CD8-positive, alpha-beta memory T cell (primary cell): ENCODE data around the gene SLC16A4. TPM values are rescaled to one million over a fixed set of nuclear protein-coding genes. Genes with fewer than 3 reads are reported as not detected.
"Not testable (repeated sequence)": the region's sequence is repeated elsewhere in the genome, so short reads cannot be mapped to it uniquely, and the experiment has no call there.

ENCODE experiments used
- CTCF ChIA-PET: fragments of 350-600 bp; sonication (Branson Sonifier 250); formaldehyde crosslinking; loops from one replicate; lab custom pipeline; 2021; ENCODE audit warnings: antibody characterized with exemption; lab: Charles Lee
- POLR2A ChIA-PET: fragments of 350-600 bp; sonication (Branson Sonifier 250); formaldehyde crosslinking; loops from one replicate; lab custom pipeline; 2021; ENCODE audit warnings: antibody characterized with exemption; lab: Charles Lee
- DNase-seq, 5 donors: peaks; one replicate each; pipeline versions ENCODE4 v3.0.0 to v3.0.0-alpha.2; 2020 to 2022; ENCODE audit warnings: mixed read lengths in 1 of 5
- H3K27ac ChIP-seq: one replicate; pipeline ENCODE4 v1.7.0; 2013; ENCODE audit warnings: low read depth, mild to moderate bottlenecking, low read length, moderate library complexity
- H3K27me3 ChIP-seq: 2 replicates; pipeline ENCODE4 v1.7.0; 2013; ENCODE audit warnings: low read length, mild to moderate bottlenecking; ENCODE audit not compliant: insufficient read depth, poor library complexity, severe bottlenecking
- H3K36me3 ChIP-seq: 2 replicates; pipeline ENCODE4 v1.7.0; 2013; ENCODE audit warnings: mild to moderate bottlenecking, low read length, moderate library complexity; ENCODE audit not compliant: insufficient read depth
- H3K4me1 ChIP-seq: 2 replicates; pipeline ENCODE4 v1.7.0; 2013; ENCODE audit warnings: mild to moderate bottlenecking, low read length, moderate library complexity; ENCODE audit not compliant: insufficient read depth
- H3K4me3 ChIP-seq: 2 replicates; pipeline ENCODE4 v1.7.0; 2013; ENCODE audit warnings: mild to moderate bottlenecking, low read length
- H3K9me3 ChIP-seq: 2 replicates; pipeline ENCODE4 v1.7.0; 2013; ENCODE audit warnings: mild to moderate bottlenecking, low read length
- H3K27ac Mint-ChIP-seq, 8 donors: one replicate each; pipeline ENCODE4 v1.8.0; 2020 to 2021; ENCODE audit warnings: mixed read lengths in 8 of 8, mild to moderate bottlenecking in 6 of 8, inconsistent platforms in 3 of 8, moderate library complexity in 3 of 8
- H3K27me3 Mint-ChIP-seq, 2 donors: one replicate each; pipeline ENCODE4 v1.8.0; 2020 to 2021; ENCODE audit warnings: mixed read lengths in 2 of 2, mild to moderate bottlenecking in 1 of 2, moderate library complexity in 1 of 2
- H3K36me3 Mint-ChIP-seq, 3 donors: one replicate each; pipeline ENCODE4 v1.8.0; 2020 to 2021; ENCODE audit warnings: mixed read lengths in 3 of 3, inconsistent platforms in 1 of 3, mild to moderate bottlenecking in 1 of 3
- H3K4me1 Mint-ChIP-seq, 3 donors: one replicate each; pipeline ENCODE4 v1.8.0; 2020 to 2021; ENCODE audit warnings: mixed read lengths in 3 of 3, inconsistent platforms in 1 of 3, mild to moderate bottlenecking in 1 of 3
- H3K4me3 Mint-ChIP-seq, 7 donors: one replicate each; pipeline ENCODE4 v1.8.0; 2020 to 2021; ENCODE audit warnings: mixed read lengths in 7 of 7, mild to moderate bottlenecking in 6 of 7, moderate library complexity in 4 of 7, inconsistent platforms in 2 of 7
- H3K9me3 Mint-ChIP-seq, 5 donors: one replicate each; pipeline ENCODE4 v1.8.0; 2020 to 2022; ENCODE audit warnings: mixed read lengths in 5 of 5, mild to moderate bottlenecking in 3 of 5, moderate library complexity in 2 of 5, inconsistent platforms in 1 of 5
- polyA plus RNA-seq: library from polyadenylated mRNA; unstranded; fragments of 300-500 nt; fragmentation: Illumina TruSeq; gene quantifications from one replicate; pipeline ENCODE4 v1.2.3, GENCODE V29; 2021
- total RNA-seq, 2 experiments: library from RNA; stranded (reverse); gene quantifications; one replicate each; pipeline ENCODE4 v1.2.3, GENCODE V29; 2021

Gene SLC16A4
- total and polyA plus RNA-seq, 3 experiments from 2014 or later = 0.09 to 0.49 (median 0.13) TPM

DNA sequence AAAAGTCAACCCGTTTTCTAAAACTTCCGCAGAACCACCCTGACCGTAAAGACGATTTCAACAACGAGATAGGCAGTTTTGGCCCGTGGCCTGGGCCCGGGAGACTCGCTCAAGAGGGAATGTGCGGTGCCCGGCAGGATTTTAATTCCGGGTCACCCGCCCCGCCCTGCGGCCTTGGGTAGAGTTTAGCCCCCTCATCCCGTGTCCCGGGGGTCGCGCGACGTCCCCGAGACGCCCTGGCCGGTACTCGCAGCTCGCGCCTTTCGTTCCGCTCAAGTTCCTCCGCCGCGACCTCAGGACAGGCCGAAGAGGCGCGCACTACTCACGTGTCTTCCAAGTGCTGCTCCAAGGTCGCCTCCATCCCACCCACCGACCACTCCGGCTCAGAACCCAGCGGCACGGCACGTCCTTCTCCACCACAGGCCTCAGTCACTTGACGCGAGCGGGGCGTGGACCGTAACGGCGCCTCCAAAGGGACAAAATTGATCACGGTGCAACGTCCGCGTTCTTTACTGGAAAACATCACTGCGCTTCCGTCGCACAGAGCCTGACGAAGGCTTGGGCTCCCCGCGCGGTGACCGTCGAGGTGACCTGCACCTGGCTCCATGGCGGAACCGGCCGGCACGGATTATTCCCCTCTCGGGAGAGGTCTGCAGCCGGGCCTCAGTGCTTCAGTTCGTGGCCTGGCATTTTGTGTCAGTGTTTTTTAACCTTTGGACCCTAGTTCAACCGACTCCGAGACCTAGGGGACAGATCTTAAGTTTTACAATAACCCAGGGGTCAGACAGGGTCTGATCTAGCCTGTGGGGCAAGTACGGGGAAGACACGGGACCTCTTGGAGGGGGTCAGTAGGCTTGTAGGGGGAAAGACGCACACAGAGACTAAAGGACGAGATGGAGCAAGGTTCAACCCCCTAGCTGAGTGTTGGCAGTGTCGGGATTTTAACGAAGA lies 16.7 kb upstream of the SLC16A4 start, which contains the start of gene LAMTOR5:
Gene LAMTOR5, minus strand, starts transcription at position 435 of the 951 bp plus-strand sequence. Its CDS starts 74 bp downstream, at position 361.
- Mint-ChIP-seq H3K4me3 (peak within 1 kb of the TSS; percentile 95 to 100 (median 99)), H3K36me3 (peaks cover 0 to 33% (median 6%) of the 10 kb centered on the region in 3 donors), H3K27me3 (no peaks in the 10 kb centered on the region), H3K4me1 (peaks cover 24 to 33% (median 31%) of the 10 kb centered on the region in 3 donors), H3K27ac (peak within 1 kb of the TSS; percentile 90 to 100 (median 99)), H3K9me3 (no peaks in the 10 kb centered on the region)
- Histone ChIP-seq H3K4me3 (peak within 1 kb of the TSS; percentile 100), H3K36me3 (peaks cover 19% of the 10 kb centered on the region), H3K27ac (peak within 1 kb of the TSS; percentile 97), H3K27me3 (no peaks in the 10 kb centered on the region), H3K4me1 (peaks cover 22% of the 10 kb centered on the region), H3K9me3 (no peaks in the 10 kb centered on the region)
- DNase-seq = peak; percentile 85 to 93 (median 87)
- POLR2A ChIA-PET = interaction anchor here (0.5 to 2.2 kb wide), 5 partner anchors 8 to 200 kb away, joined by 3 to 16 read pairs (median 4); partner anchors contain the start of genes KCNC4 and RBM15
- CTCF ChIA-PET = interaction anchor here (0.8 to 6.3 kb wide), 6 partner anchors 13 to 205 kb away, joined by 3 to 39 read pairs (median 4); partner anchors contain the start of gene RBM15

GRCh38 chr1:110406407-110406806 lies 15.6 kb upstream of the SLC16A4 start:
- Mint-ChIP-seq H3K4me3 (peak overlapping the region; percentile 95 to 100 (median 99)), H3K4me1 (peaks cover 24 to 32% (median 31%) of the 10 kb centered on the region in 3 donors), H3K36me3 (peaks cover 0 to 41% (median 6%) of the 10 kb centered on the region in 3 donors), H3K27ac (peak overlapping the region; percentile 40 to 100 (median 94))
- H3K9me3 Mint-ChIP-seq, H3K9me3 ChIP-seq, H3K27me3 ChIP-seq, H3K27me3 Mint-ChIP-seq, POLR2A ChIA-PET, DNase-seq: not testable (repeated sequence)
- peak overlapping the region; percentile 100 for H3K4me3 ChIP-seq
- H3K4me1 ChIP-seq = peaks cover 22% of the 10 kb centered on the region
- CTCF ChIA-PET = interaction anchor here (1.0 to 1.9 kb wide), 2 partner anchors 54 to 68 kb away, joined by 3 to 5 read pairs; no protein-coding TSS in a partner anchor
- peak overlapping the region; percentile 97 for H3K27ac ChIP-seq
- H3K36me3 ChIP-seq = peaks cover 29% of the 10 kb centered on the region

DNA sequence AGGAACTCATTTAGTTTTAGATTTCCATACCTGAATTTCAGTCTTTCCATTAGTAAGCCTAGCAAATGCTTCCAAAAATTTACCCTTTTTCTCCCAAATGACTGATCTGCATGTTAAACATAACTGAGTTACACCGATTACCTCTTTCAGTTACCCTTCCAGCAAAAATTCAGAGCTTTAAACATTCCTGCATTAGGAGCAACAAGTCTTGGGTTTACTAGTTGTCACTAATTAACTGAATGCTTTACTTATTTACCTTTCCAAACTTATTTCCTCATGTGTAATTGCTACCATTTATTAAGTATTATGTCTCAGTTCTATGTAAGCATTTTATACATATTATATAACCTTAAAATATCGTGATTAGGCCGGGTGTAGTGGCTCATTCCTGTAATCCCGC lies 13.6 kb upstream of the SLC16A4 start:
- H3K4me3 Mint-ChIP-seq = peak overlapping the region in 1 of 7 donors; percentile 14
- H3K4me1 ChIP-seq = peaks cover 22% of the 10 kb centered on the region
- peak overlapping the region in 2 of 8 donors; percentile 50 to 66 for H3K27ac Mint-ChIP-seq
- H3K36me3 Mint-ChIP-seq = peaks cover 0 to 58% (median 6%) of the 10 kb centered on the region in 3 donors
- H3K27me3 Mint-ChIP-seq = no peaks in the 10 kb centered on the region
- H3K36me3 ChIP-seq = peaks cover 29% of the 10 kb centered on the region
- no peak for DNase-seq
- H3K4me1 Mint-ChIP-seq = peaks cover 24 to 32% (median 31%) of the 10 kb centered on the region in 3 donors
- no peaks in the 10 kb centered on the region for H3K9me3 Mint-ChIP-seq
- H3K9me3 ChIP-seq = no peaks in the 10 kb centered on the region
- H3K27ac ChIP-seq = no peak overlapping the region
- CTCF ChIA-PET = interaction anchor here (0.9 to 1.8 kb wide), 3 partner anchors 21 to 201 kb away, joined by 3 to 4 read pairs (median 3); no protein-coding TSS in a partner anchor
- no peaks in the 10 kb centered on the region for H3K27me3 ChIP-seq
- POLR2A ChIA-PET = no interaction called here
- no peak overlapping the region for H3K4me3 ChIP-seq

- Mint-ChIP-seq H3K9me3 (no peaks in the 10 kb centered on the region), H3K36me3 (peaks cover 0 to 63% (median 6%) of the 10 kb centered on the region in 3 donors), H3K4me1 (peaks cover 24 to 31% (median 28%) of the 10 kb centered on the region in 3 donors), H3K27ac (no peak overlapping the region), H3K27me3 (no peaks in the 10 kb centered on the region), H3K4me3 (no peak overlapping the region)
- H3K4me1 ChIP-seq = peaks cover 22% of the 10 kb centered on the region
- ChIA-PET CTCF (interaction anchor here (0.9 to 1.8 kb wide), 3 partner anchors 20 to 201 kb away, joined by 3 to 4 read pairs (median 3); no protein-coding TSS in a partner anchor), POLR2A (no interaction called here)
- H3K4me3 ChIP-seq = no peak overlapping the region
- no peak for DNase-seq
- no peaks in the 10 kb centered on the region for H3K9me3 ChIP-seq
- no peak overlapping the region for H3K27ac ChIP-seq
- no peaks in the 10 kb centered on the region for H3K27me3 ChIP-seq
- peaks cover 29% of the 10 kb centered on the region for H3K36me3 ChIP-seq
Observed at GRCh38 chr1:110403805-110404204, 13.0 kb upstream of the SLC16A4 start.

GRCh38 chr1:110396259-110396958 lies 5.6 kb upstream of the SLC16A4 start:
- H3K27ac ChIP-seq, H3K9me3 Mint-ChIP-seq, POLR2A ChIA-PET, H3K27me3 Mint-ChIP-seq, H3K4me1 Mint-ChIP-seq, H3K9me3 ChIP-seq, H3K27ac Mint-ChIP-seq, H3K27me3 ChIP-seq, H3K4me3 Mint-ChIP-seq, H3K4me1 ChIP-seq, H3K4me3 ChIP-seq, DNase-seq, H3K36me3 ChIP-seq: not testable (repeated sequence)
- peaks cover 9 to 50% (median 17%) of the 10 kb centered on the region in 3 donors for H3K36me3 Mint-ChIP-seq
- CTCF ChIA-PET = interaction anchor here (1.3 kb wide), 1 partner anchor 64 kb away, joined by 4 read pairs; no protein-coding TSS in a partner anchor

- Mint-ChIP-seq H3K27ac (peak overlapping the region in 1 of 8 donors; percentile 35), H3K4me3 (no peak overlapping the region)
Observed at GRCh38 chr1:110394493-110394820, 3.6 kb upstream of the SLC16A4 start.

GRCh38 chr1:110393691-110394492 lies 3.1 kb upstream of the SLC16A4 start:
- no peak for DNase-seq
- H3K4me3 Mint-ChIP-seq = no peak overlapping the region
- no peaks in the 10 kb centered on the region for H3K4me1 Mint-ChIP-seq
- no peaks in the 10 kb centered on the region for H3K27me3 ChIP-seq
- H3K36me3 Mint-ChIP-seq = peaks cover 9 to 29% (median 18%) of the 10 kb centered on the region in 3 donors
- POLR2A ChIA-PET = no interaction called here
- no peaks in the 10 kb centered on the region for H3K4me1 ChIP-seq
- no peaks in the 10 kb centered on the region for H3K27me3 Mint-ChIP-seq
- no peaks in the 10 kb centered on the region for H3K9me3 ChIP-seq
- no peaks in the 10 kb centered on the region for H3K36me3 ChIP-seq
- H3K9me3 Mint-ChIP-seq = no peaks in the 10 kb centered on the region
- H3K27ac Mint-ChIP-seq = peak overlapping the region in 1 of 8 donors; percentile 35
- H3K4me3 ChIP-seq = no peak overlapping the region
- CTCF ChIA-PET = interaction anchor here (1.0 to 1.1 kb wide), 2 partner anchors 19 to 66 kb away, joined by 3 read pairs; no protein-coding TSS in a partner anchor
- H3K27ac ChIP-seq = no peak overlapping the region

More at GRCh38 chr1:110394493-110394820, 3.6 kb upstream of the SLC16A4 start:
- ChIA-PET POLR2A (no interaction called here), CTCF (no interaction called here)
- no peak for DNase-seq
- Histone ChIP-seq H3K4me3 (no peak overlapping the region), H3K9me3 (no peaks in the 10 kb centered on the region), H3K27ac (no peak overlapping the region), H3K4me1 (no peaks in the 10 kb centered on the region), H3K36me3 (no peaks in the 10 kb centered on the region), H3K27me3 (no peaks in the 10 kb centered on the region)
- peaks cover 9 to 33% (median 18%) of the 10 kb centered on the region in 3 donors for H3K36me3 Mint-ChIP-seq
- no peaks in the 10 kb centered on the region for H3K9me3 Mint-ChIP-seq
- H3K4me1 Mint-ChIP-seq = no peaks in the 10 kb centered on the region
- no peaks in the 10 kb centered on the region for H3K27me3 Mint-ChIP-seq
